HG02798 (cell line): ENCODE measurements around the gene WNK1.
"Not testable (repeated sequence)": the region's sequence is repeated elsewhere in the genome, so short reads cannot be mapped to it uniquely, and the experiment has no call there.

Experiments
- ATAC-seq: cut with Tn5 transposase; IDR thresholded peaks from one replicate; pipeline ENCODE4 v1.9.1; 2021; ENCODE audit warnings: mild to moderate bottlenecking; ENCODE audit not compliant: unreplicated experiment, poor library complexity

The WNK1 gene

GRCh38 chr12:751999-752694 is at the start of gene WNK1:
Gene WNK1, plus strand, starts transcription at chr12:752579. Its CDS starts 987 bp downstream, at chr12:753566.
- peak; percentile 65 for ATAC-seq

GRCh38 chr12:704516-705242 is 47.7 kb upstream of the WNK1 start:
- ATAC-seq: no peak

- ATAC-seq: not testable (repeated sequence)
Observed at GRCh38 chr12:708084-708483, 44.3 kb upstream of the WNK1 start.

DNA sequence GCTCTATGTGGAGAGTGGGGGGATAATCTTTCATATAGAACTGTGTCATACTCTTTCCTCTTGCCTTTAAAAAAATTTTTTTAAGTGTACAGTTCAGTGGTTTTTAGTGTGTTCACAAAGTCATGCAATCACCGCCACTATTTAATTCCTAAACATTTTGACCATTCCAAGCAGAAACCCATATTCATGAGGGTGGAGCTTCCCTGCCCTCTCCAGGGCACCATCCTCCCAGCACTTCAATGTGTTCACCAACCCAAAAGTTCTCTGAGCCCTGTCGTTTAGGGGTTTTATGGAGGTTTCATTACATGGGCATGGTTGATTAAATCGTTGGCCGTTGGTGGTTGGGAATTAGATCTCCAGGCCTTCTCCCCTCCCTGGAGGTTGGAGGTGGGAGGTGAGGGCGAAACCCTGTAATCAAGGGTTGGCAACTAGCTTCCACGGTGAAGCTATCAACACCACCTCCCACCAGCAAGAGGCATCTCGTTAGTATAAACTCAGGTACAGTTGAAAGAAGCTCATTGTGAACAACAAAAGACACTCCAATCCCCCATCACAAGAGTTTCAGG is 42.8 kb upstream of the WNK1 start:
- ATAC-seq: no peak

- no peak for ATAC-seq
Observed at GRCh38 chr12:712172-712863, 40.1 kb upstream of the WNK1 start.

GRCh38 chr12:713281-713875 is 39.0 kb upstream of the WNK1 start:
- ATAC-seq: no peak

DNA sequence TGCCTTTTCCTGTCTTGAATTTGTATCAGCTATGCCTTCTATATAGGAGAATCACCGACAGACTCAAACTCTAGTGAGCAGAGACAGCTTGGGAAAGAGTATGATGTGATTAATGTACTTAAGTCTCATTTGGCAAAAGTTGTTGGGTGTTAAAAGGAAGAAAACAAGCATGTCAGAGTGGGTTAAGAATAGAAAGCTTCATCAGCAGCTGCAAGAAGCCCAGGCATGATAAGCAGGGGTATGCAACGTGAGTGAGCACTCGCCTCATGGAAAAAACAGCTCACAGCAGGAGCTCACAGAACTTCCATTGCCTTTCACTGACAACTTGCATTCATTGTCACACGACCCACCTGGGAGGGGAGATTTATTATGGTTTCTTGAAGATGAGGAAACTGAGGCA is 35.9 kb upstream of the WNK1 start:
- ATAC-seq: no peak

- ATAC-seq: no peak
Observed at GRCh38 chr12:718756-719102, 33.6 kb upstream of the WNK1 start.

DNA sequence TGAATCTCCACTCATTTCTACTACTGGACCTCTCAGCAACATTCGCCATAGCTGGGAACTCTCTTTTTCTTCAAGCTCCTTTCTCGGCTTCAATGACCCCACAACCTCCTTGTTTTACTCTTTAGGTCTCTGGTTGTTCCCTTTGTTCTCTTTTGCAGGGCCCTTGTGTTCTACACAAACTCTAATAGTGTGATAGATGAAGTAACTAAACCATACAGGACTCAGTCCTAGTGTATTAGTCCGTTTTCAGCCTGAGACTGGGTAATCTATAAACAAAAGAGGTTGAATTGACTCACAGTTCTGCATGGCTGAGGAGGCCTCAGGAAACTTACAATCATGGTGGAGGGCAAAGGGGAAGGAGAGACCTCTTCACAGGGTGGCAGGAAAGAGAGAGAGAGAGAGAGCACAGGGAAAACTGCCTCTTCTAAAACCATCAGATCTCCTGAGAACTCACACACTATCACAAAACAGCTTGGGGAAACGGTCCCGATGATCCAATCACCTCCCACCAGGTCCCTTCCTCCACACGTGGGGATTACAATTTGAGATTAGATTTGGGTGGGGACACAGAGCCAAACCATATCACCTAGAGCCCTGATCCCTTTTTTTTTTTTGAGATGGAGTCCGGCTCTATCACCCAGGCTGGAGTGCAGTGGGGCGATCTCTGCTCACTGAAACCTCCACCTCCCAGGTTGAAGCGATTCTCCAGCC is 32.0 kb upstream of the WNK1 start:
- ATAC-seq: no peak

- ATAC-seq: no peak
Observed at GRCh38 chr12:724194-724855, 28.1 kb upstream of the WNK1 start.

- no peak for ATAC-seq
Observed at GRCh38 chr12:725076-725475, 27.3 kb upstream of the WNK1 start.

DNA sequence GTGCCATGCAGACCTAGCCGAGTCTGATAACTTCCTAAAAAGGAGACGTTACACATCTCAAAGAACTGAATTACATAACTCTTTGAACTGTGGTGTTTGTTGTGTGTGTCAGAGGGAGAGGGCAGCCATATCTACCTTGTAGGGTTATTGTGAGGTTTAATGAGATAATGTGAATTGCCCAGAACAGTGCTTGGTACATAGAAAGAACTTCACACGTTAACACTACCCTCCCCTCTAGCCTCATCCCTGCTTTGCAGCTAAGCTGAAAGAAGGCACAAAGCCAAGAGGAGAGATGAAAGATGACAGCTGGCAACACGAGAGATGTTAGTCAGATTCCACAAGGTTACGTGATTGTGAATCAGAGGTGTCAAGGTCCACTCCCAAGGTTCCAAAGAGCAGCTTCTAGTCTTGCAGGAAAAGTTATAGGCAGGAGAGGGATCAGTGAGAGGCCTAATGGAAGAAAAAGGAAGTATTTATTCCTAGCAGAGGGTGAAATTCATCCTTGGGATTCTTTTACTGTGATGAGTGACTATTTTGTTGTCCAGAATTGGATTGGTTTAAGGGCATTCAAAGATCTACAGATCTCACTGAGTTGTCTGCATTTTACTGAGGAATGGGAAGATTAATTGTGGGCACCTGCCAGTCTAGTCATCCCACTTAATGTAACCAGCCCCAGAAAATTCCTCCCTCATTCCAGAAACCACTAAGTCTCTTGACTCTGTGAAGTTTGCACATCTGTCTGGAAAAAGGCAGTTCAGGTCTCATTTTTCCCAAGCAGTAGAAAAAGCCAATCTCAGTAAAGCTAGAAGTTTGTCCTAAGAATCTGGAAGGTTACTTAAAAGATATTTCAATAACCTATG is 25.9 kb upstream of the WNK1 start:
- no peak for ATAC-seq

- no peak for ATAC-seq
Observed at GRCh38 chr12:727321-727720, 25.1 kb upstream of the WNK1 start.

- no peak for ATAC-seq
Observed at GRCh38 chr12:728781-729180, 23.6 kb upstream of the WNK1 start.

DNA sequence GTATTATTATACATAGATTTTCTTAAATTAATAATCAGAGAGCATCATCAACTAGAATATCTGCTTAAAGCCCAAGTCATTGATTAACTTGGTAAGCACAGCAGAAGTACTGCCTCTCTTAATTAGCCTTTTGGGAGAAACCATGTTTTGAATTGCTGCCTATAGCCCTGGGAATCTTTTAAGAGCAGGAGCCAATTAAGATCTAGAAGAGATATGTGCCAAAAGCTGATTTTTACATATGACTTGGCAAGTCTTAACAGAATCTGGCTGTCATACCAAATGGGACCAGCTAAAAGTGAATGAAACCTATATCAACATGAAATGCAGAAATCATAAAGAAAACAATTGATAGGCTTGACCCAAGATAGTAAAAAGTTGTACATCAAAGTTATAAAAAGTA is 23.2 kb upstream of the WNK1 start:
- no peak for ATAC-seq

GRCh38 chr12:730550-730949 is 21.8 kb upstream of the WNK1 start:
- no peak for ATAC-seq

DNA sequence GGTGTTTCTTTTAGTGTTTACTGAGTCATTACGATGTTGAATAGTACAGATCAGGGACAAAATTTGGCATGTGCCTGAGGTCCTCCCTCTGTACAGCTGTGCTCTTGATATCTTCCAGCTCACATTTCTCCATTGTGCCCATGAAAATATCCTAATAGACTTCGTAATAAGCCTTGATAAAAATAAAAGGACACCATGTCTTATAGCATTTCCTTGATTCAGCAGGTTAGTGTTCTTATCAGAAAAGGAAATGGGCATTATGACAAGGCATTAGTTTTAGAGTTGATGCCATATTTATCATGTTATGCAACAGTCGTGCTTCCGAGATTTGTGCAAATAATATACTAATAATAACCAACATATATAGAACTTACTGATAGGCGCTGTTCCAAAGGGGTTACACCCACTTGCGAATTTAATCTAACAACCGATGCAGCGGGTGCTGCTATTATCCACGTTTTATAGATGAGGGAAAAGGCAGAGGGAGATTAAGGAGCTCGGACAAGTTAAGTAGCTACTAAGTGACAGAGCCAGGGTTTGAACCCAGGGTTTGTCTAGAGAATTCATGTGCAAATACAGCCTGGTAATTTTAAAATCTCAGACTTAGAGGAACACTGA is 15.1 kb upstream of the WNK1 start:
- no peak for ATAC-seq

- ATAC-seq: no peak
Observed at GRCh38 chr12:738712-739111, 13.7 kb upstream of the WNK1 start.
